Measurements from ENCODE around the gene HOXC9. TPM values are rescaled to one million over a fixed set of nuclear protein-coding genes. Genes with fewer than 3 reads are reported as not detected.

The HOXC9 gene
- total RNA-seq, 2 donors from 2014 or later = 0.23 to 3.0 TPM

DNA sequence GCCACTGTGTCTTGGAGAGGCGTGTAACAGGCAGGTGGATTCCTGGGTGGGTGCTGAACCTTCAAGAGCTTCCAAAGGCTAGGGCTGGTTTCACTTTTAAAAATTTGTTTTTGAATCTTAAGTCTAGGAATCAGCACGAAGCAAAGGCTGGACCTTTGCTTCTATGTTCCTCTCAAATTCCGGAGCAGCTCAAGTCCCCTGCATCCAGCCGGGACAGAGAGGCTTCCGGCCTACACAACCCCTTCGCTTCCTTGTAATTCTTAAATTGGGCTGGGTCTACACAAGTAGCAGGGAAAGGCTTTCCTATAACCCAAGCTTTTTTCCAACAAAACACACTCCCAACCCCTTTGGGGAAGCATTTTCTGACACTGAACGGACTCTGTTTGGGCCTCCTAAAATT is 37.0 kb upstream of the HOXC9 start:
- H3K27me3 ChIP-seq (replicated peaks; ENCODE audit: insufficient read depth) = peaks cover 60% of the 10 kb centered on the region
- H3K36me3 ChIP-seq = no peaks in the 10 kb centered on the region
- H3K4me3 ChIP-seq = no peak overlapping the region
- no peaks in the 10 kb centered on the region for H3K9me3 ChIP-seq
- TF ChIP-seq POLR2A (IDR thresholded peaks at IDR 0.05) (no peak), POLR2AphosphoS5 (IDR thresholded peaks at IDR 0.05) (no peak)
- TF ChIP-seq, protein P1, sequence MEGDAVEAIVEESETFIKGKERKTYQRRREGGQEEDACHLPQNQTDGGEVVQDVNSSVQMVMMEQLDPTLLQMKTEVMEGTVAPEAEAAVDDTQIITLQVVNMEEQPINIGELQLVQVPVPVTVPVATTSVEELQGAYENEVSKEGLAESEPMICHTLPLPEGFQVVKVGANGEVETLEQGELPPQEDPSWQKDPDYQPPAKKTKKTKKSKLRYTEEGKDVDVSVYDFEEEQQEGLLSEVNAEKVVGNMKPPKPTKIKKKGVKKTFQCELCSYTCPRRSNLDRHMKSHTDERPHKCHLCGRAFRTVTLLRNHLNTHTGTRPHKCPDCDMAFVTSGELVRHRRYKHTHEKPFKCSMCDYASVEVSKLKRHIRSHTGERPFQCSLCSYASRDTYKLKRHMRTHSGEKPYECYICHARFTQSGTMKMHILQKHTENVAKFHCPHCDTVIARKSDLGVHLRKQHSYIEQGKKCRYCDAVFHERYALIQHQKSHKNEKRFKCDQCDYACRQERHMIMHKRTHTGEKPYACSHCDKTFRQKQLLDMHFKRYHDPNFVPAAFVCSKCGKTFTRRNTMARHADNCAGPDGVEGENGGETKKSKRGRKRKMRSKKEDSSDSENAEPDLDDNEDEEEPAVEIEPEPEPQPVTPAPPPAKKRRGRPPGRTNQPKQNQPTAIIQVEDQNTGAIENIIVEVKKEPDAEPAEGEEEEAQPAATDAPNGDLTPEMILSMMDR (IDR thresholded peaks at IDR 0.05) = no peak
- no peak for DNase-seq (ENCODE audit: low spot score)
- intact Hi-C loops (cut with DNase I) = no loop called here
- H3K4me1 ChIP-seq (replicated peaks) = no peaks in the 10 kb centered on the region
- WGBS = 63% methylated on average over 7 of the region's 7 CpGs
- no peak overlapping the region for H3K27ac ChIP-seq

DNA sequence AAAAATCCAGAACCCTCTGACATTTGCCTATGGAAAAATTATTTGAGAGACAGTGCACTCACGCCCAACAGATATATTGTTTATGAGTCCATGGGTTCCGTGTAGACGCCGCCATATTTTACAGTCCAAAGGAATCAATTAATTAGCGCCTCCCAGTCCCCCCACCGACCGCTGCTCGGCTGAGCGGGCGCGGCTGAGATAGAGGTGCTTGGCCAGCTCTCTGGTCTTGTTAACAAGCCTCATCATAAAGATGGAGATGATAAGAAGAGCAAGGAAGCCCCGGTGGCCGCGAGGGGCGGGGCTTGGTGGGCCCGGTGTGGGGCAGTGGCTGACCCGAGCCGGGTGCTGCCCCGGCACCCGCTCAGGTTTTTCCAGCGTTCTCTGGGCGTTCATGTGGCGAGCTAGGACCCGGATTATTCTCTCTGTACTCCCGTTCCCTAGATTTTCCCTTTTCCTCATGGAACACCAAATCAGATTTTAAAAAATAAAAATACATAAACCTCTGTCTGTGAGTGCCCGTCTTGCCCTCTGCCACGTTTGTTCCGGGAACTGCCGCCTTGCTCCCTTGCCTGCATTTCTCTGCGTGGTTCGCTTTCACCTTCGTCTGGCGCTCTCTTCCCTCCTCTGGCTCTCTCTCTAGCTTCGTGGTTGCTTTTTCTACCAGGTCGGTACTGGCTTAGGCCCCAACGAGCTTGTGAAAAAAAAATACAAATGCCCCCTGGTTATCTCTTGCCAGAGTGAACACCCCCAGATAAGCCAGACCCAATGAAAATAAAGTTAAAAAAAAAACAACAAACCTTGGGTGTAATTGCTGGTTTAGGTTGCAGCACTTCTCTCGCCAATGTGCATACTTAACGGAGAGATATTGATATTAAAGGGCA is 36.3 kb upstream of the HOXC9 start:
- no peaks in the 10 kb centered on the region for H3K9me3 ChIP-seq
- peaks cover 54% of the 10 kb centered on the region for H3K27me3 ChIP-seq (replicated peaks; ENCODE audit: insufficient read depth)
- TF ChIP-seq POLR2AphosphoS5 (IDR thresholded peaks at IDR 0.05) (no peak), POLR2A (IDR thresholded peaks at IDR 0.05) (no peak)
- TF ChIP-seq, protein P1 (IDR thresholded peaks at IDR 0.05) = no peak
- H3K27ac ChIP-seq = no peak overlapping the region
- no peak overlapping the region for H3K4me3 ChIP-seq
- WGBS = 26% methylated on average over 38 of the region's 38 CpGs
- no peaks in the 10 kb centered on the region for H3K36me3 ChIP-seq
- intact Hi-C loops (cut with DNase I) = no loop called here
- no peak for DNase-seq (ENCODE audit: low spot score)
- H3K4me1 ChIP-seq (replicated peaks) = no peaks in the 10 kb centered on the region

DNA sequence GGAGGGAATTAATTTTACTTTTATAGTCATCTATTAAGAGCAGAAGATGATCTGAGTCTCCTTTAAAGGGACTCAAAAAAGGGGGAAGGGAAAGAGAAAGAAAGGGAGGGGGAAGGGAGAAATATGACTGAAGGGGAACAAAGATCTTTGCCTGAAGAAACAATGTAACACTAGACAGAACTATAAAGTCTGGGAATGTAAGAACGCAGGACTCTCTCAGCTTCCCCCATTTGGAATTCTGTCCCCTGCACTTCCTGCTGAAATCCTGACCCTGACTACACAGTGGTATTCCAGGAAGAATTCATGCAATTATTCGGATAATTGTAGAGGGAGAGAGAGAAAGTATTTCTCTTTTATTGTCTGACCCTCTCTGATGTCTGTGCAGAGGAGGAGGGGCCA is 35.6 kb upstream of the HOXC9 start:
- no peak for DNase-seq (ENCODE audit: low spot score)
- intact Hi-C loops (cut with DNase I) = no loop called here
- H3K9me3 ChIP-seq = no peaks in the 10 kb centered on the region
- H3K36me3 ChIP-seq = no peaks in the 10 kb centered on the region
- no peak overlapping the region for H3K27ac ChIP-seq
- 39% methylated on average over 2 of the region's 2 CpGs for WGBS
- no peak overlapping the region for H3K4me3 ChIP-seq
- TF ChIP-seq POLR2A (IDR thresholded peaks at IDR 0.05) (no peak), POLR2AphosphoS5 (IDR thresholded peaks at IDR 0.05) (no peak)
- TF ChIP-seq, protein P1 (IDR thresholded peaks at IDR 0.05) = no peak
- H3K27me3 ChIP-seq (replicated peaks; ENCODE audit: insufficient read depth) = peaks cover 57% of the 10 kb centered on the region
- no peaks in the 10 kb centered on the region for H3K4me1 ChIP-seq (replicated peaks)

DNA sequence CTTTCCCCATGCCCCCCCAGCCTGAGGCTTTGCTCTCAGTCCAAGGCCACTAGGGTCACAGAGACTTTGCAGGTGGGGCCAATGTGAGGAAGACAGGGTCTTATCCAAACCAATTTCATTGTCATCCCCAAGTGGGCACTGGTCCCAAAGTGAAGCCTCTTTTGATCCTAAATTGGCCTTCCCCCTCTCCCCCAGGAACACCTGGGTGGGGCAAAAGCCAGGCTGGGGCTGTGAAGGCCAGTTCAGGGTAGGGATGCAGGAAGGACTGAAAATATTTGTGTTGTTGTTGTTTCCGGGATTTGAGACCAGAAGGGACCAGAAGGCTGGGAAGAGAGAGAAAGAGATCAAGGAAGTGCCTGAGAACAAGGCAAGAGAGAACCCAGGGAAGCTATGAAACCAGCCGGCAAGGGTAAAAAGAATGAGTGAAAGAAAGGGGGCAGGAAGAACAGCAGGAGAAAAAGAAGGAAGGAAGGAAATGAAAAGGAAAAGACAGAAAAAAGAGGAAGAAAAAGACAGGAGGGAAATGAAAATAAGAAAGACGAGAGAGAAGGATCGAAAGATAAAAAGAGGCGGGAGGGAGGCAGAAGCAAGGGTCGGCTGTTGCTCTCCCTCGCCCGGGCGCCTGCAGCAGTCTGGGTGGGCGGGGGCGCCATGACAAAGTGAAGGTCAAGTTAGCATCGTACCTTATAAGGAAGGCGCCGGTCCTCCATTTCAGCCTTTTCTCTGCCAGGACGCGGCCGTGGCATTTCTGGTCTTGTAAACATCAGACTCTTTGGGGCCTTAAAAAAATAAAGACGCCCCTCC is 34.5 kb upstream of the HOXC9 start:
- H3K9me3 ChIP-seq = no peaks in the 10 kb centered on the region
- no peaks in the 10 kb centered on the region for H3K4me1 ChIP-seq (replicated peaks)
- TF ChIP-seq POLR2AphosphoS5 (IDR thresholded peaks at IDR 0.05) = no peak
- TF ChIP-seq, protein P1 (IDR thresholded peaks at IDR 0.05) = no peak
- TF ChIP-seq POLR2A (IDR thresholded peaks at IDR 0.05) = no peak
- intact Hi-C loops (cut with DNase I) = no loop called here
- no peak overlapping the region for H3K4me3 ChIP-seq
- 8% methylated on average over 18 of the region's 18 CpGs for WGBS
- no peaks in the 10 kb centered on the region for H3K36me3 ChIP-seq
- DNase-seq (ENCODE audit: low spot score) = no peak
- H3K27me3 ChIP-seq (replicated peaks; ENCODE audit: insufficient read depth) = peaks cover 57% of the 10 kb centered on the region
- H3K27ac ChIP-seq = no peak overlapping the region
